ENCODE measurements around the gene GRIK5. TPM values are rescaled to one million over a fixed set of nuclear protein-coding genes. Genes with fewer than 3 reads are reported as not detected.

The GRIK5 gene
- total RNA-seq, 1 experiment from 2014 or later = 0.96 TPM

DNA sequence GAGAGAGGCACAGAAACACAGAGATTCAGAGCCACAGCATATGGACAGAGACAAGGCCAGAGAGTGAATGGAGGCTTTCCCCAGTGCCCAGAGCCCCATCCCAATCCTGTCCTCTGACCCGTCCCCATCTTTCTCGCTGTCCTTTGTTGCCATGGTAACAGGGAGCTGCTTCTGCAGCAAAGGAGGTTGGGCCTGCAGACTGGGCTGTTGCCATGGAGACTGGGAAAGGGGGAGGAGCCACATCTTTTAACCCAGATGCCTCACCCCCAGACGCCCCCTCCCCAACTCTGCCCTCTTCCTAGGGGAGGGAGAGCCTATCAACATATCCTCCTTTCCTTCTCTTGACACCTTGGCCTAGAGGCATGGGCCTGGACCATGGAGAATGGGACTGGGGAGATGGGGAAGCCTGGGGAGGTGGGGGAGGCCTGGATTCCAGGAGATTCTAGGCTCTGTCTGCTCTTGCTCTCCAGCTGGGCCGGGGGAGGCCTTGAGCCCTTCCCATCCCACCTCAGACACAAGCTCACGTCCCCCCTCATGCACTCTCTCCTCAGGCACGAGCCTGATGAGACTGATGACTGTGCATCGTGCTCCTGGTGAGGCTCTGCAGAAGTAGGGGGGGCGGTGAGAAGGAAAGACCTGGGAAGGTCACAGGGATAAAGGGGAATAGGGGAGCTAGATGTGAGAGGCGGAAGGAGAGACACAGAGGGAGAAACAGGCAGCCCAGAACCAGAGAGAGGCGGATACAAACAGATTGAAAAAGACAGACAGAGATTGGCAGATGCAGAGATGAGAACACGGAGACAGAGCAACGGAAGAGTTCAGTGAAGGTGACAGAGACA lies 73.8 kb downstream of the GRIK5 start:
- BruUV-seq (replicated peaks) = no TSS peak
- peaks cover 79% of the 10 kb centered on the region for H3K27me3 ChIP-seq (ENCODE audit: insufficient read depth, low read depth)
- POLR2A ChIA-PET (ENCODE audit: unreplicated experiment) = no interaction called here

GRCh38 chr19:41994994-41995958 lies 74.7 kb downstream of the GRIK5 start:
- TF ChIP-seq, protein P1, sequence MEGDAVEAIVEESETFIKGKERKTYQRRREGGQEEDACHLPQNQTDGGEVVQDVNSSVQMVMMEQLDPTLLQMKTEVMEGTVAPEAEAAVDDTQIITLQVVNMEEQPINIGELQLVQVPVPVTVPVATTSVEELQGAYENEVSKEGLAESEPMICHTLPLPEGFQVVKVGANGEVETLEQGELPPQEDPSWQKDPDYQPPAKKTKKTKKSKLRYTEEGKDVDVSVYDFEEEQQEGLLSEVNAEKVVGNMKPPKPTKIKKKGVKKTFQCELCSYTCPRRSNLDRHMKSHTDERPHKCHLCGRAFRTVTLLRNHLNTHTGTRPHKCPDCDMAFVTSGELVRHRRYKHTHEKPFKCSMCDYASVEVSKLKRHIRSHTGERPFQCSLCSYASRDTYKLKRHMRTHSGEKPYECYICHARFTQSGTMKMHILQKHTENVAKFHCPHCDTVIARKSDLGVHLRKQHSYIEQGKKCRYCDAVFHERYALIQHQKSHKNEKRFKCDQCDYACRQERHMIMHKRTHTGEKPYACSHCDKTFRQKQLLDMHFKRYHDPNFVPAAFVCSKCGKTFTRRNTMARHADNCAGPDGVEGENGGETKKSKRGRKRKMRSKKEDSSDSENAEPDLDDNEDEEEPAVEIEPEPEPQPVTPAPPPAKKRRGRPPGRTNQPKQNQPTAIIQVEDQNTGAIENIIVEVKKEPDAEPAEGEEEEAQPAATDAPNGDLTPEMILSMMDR (conservative IDR thresholded peaks at IDR 0.05) = no peak
- no peak for TF ChIP-seq EZH2 (IDR thresholded peaks at IDR 0.05; ENCODE audit: low read depth)
- intact Hi-C loops (cut with micrococcal nuclease; ENCODE audit: unreplicated experiment) = loop anchor here (10.0 kb wide), 1 partner anchor 100 kb away; no protein-coding TSS in a partner anchor
- DNase-seq = no peak
- Histone ChIP-seq H3K9me2 (ENCODE audit: insufficient read depth) (no peaks in the 10 kb centered on the region), H4K20me1 (ENCODE audit: insufficient read depth) (no peaks in the 10 kb centered on the region; the same call in 1 of the 2 replicates), H3K4me3 (no peak overlapping the region), H2AFZ (no peak overlapping the region), H3K4me1 (replicated peaks; ENCODE audit: insufficient read depth) (no peaks in the 10 kb centered on the region), H3F3A (ENCODE audit: insufficient read depth, low read depth) (0 out of 2 replicates have a peak, but pooled peaks cover 3% of the 10 kb centered on the region), H3K4me2 (no peak overlapping the region), H3K36me3 (ENCODE audit: low read depth) (no peaks in the 10 kb centered on the region), H3K27ac (no peak overlapping the region), H3K27me3 (ENCODE audit: insufficient read depth, low read depth) (peaks cover 78% of the 10 kb centered on the region), H3K79me2 (ENCODE audit: low read depth) (no peaks in the 10 kb centered on the region), H3K9me3 (ENCODE audit: insufficient read depth, low read depth) (no peaks in the 10 kb centered on the region)
- BruUV-seq (replicated peaks) = no TSS peak
- POLR2A ChIA-PET (ENCODE audit: unreplicated experiment) = no interaction called here
- CTCF ChIA-PET = no interaction called here

More for the DNA sequence above, 73.8 kb downstream of the GRIK5 start:
- Histone ChIP-seq H2AFZ (no peak overlapping the region), H3K36me3 (ENCODE audit: low read depth) (no peaks in the 10 kb centered on the region), H3K9me3 (ENCODE audit: insufficient read depth, low read depth) (no peaks in the 10 kb centered on the region), H3K27ac (no peak overlapping the region), H3K4me2 (no peak overlapping the region), H3F3A (ENCODE audit: insufficient read depth, low read depth) (no peaks in the 10 kb centered on the region), H3K9me2 (ENCODE audit: insufficient read depth) (no peaks in the 10 kb centered on the region), H3K4me1 (replicated peaks; ENCODE audit: insufficient read depth) (no peaks in the 10 kb centered on the region), H4K20me1 (ENCODE audit: insufficient read depth) (no peaks in the 10 kb centered on the region; the same call in 1 of the 2 replicates), H3K79me2 (ENCODE audit: low read depth) (no peaks in the 10 kb centered on the region), H3K4me3 (no peak overlapping the region)
- CTCF ChIA-PET = interaction anchor here (0.6 kb wide), 1 partner anchor 580 kb away, joined by 4 read pairs; no protein-coding TSS in a partner anchor
- intact Hi-C loops (cut with micrococcal nuclease; ENCODE audit: unreplicated experiment) = loop anchor here (10.0 kb wide), 1 partner anchor 99 kb away; no protein-coding TSS in a partner anchor
- no peak for DNase-seq
- TF ChIP-seq, protein P1 (conservative IDR thresholded peaks at IDR 0.05) = no peak
- no peak for TF ChIP-seq EZH2 (IDR thresholded peaks at IDR 0.05; ENCODE audit: low read depth)

DNA sequence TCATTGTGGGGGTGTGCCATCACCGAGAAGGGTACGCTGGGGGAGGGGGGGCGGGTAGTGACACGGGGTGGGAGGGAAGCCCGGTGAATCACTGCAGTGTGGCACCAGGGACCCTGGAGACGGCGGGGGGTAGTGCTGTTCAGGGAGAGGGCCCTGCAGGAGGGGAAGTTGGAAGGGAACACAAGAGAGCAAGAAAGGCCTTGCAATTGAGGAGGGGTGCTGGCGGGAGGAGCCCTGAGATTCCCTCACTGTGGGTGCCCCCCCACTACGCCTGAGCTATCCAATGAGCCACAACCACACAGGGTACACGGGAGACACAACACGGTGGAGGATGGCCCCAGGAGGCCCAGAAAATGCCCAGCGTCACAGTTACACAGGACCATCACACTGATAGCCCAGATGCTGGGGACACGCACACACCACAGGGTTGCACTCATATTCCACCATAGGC lies 75.5 kb downstream of the GRIK5 start:
- Histone ChIP-seq H2AFZ (no peak overlapping the region), H3K4me3 (peak overlapping the region; percentile 38; the same call in 1 of the 2 replicates), H4K20me1 (ENCODE audit: insufficient read depth) (no peaks in the 10 kb centered on the region; the same call in 1 of the 2 replicates), H3K4me2 (peak overlapping the region; percentile 65), H3K79me2 (ENCODE audit: low read depth) (no peaks in the 10 kb centered on the region), H3F3A (ENCODE audit: insufficient read depth, low read depth) (0 out of 2 replicates have a peak, but pooled peaks cover 3% of the 10 kb centered on the region), H3K4me1 (replicated peaks; ENCODE audit: insufficient read depth) (no peaks in the 10 kb centered on the region), H3K27me3 (ENCODE audit: insufficient read depth, low read depth) (peaks cover 78% of the 10 kb centered on the region), H3K36me3 (ENCODE audit: low read depth) (no peaks in the 10 kb centered on the region), H3K9me3 (ENCODE audit: insufficient read depth, low read depth) (no peaks in the 10 kb centered on the region), H3K27ac (no peak overlapping the region), H3K9me2 (ENCODE audit: insufficient read depth) (no peaks in the 10 kb centered on the region)
- no peak for DNase-seq
- BruUV-seq (replicated peaks) = no TSS peak
- ChIA-PET POLR2A (ENCODE audit: unreplicated experiment) (interaction anchor here (0.6 kb wide), 1 partner anchor 26 kb away, joined by 5 read pairs; no protein-coding TSS in a partner anchor), CTCF (no interaction called here)
- intact Hi-C loops (cut with micrococcal nuclease; ENCODE audit: unreplicated experiment) = loop anchor here (10.0 kb wide), 1 partner anchor 100 kb away; no protein-coding TSS in a partner anchor
- TF ChIP-seq, protein P1 (conservative IDR thresholded peaks at IDR 0.05) = no peak
- TF ChIP-seq EZH2 (IDR thresholded peaks at IDR 0.05; ENCODE audit: low read depth) = no peak

Measured in PC-9 (cell line).